Fibroblast of mammary gland (primary cell): ENCODE measurements around the gene SIKE1.
"Not testable (repeated sequence)": the region's sequence is repeated elsewhere in the genome, so short reads cannot be mapped to it uniquely, and the experiment has no call there.

ENCODE experiments used
- DNase-seq: peaks from one replicate; pipeline ENCODE4 v3.0.0-alpha.2; 2010; ENCODE audit warnings: low read depth
- H3K4me3 ChIP-seq: 2 replicates; pipeline ENCODE4 v1.5.1; 2011; ENCODE audit warnings: low read depth, mild to moderate bottlenecking, low read length, moderate library complexity; ENCODE audit not compliant: control insufficient read depth
- TF ChIP-seq, protein P1 (sequence below): conservative IDR thresholded peaks from 2 replicates; pipeline ENCODE4 v1.5.1; 2011; ENCODE audit warnings: low read depth, low read length, inconsistent platforms; ENCODE audit not compliant: control insufficient read depth, insufficient read depth

Gene SIKE1

DNA sequence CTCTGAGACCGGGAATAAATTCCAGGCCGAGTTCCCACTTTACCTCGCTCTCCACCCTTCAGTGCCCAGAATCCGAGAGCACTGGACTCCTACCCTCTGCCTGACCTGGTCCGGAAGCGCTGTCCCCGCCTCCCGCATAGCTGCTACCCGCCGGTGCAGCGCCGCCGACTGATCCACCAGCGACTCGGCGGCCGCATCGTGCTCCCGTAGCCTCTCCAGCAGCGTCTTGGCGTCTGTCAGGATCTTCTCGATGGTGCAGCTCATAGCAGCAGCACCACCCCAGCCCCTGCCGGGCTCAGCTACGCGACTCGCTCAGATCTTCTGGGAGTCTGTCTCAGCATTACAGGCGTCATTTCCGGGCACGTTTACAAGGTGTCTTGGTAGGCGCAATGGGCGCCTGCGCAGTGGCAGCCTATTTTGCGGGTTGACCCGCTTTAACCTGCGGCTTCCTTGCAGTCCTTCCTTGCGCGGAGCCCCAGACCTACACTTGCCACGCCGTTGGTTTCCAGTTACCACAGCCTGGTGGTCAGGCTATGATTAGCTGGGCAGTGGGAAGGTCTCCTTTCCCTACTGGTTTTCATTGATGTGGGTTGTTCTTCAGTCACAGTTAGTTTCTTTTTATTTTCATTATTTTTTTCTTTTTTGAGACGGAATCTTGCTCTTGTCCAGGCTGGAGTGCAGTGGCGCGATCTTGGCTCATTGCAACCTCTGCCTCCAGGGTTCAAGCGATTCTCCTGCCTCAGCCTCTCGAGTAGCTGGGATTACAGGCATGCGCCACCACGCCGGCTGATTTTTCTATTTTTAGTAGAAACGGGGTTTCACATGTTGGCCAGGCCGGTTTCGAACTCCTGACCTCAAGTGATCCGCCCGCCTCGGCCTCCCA, at the start of gene SIKE1:
Gene SIKE1 (minus strand): TSS at position 342 of the 883 bp plus-strand sequence. CDS start 78 bp downstream, at position 264.
- TF ChIP-seq, protein P1, sequence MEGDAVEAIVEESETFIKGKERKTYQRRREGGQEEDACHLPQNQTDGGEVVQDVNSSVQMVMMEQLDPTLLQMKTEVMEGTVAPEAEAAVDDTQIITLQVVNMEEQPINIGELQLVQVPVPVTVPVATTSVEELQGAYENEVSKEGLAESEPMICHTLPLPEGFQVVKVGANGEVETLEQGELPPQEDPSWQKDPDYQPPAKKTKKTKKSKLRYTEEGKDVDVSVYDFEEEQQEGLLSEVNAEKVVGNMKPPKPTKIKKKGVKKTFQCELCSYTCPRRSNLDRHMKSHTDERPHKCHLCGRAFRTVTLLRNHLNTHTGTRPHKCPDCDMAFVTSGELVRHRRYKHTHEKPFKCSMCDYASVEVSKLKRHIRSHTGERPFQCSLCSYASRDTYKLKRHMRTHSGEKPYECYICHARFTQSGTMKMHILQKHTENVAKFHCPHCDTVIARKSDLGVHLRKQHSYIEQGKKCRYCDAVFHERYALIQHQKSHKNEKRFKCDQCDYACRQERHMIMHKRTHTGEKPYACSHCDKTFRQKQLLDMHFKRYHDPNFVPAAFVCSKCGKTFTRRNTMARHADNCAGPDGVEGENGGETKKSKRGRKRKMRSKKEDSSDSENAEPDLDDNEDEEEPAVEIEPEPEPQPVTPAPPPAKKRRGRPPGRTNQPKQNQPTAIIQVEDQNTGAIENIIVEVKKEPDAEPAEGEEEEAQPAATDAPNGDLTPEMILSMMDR: no peak
- H3K4me3 ChIP-seq: peak within 1 kb of the TSS; percentile 98
- peak; percentile 91 for DNase-seq

DNA sequence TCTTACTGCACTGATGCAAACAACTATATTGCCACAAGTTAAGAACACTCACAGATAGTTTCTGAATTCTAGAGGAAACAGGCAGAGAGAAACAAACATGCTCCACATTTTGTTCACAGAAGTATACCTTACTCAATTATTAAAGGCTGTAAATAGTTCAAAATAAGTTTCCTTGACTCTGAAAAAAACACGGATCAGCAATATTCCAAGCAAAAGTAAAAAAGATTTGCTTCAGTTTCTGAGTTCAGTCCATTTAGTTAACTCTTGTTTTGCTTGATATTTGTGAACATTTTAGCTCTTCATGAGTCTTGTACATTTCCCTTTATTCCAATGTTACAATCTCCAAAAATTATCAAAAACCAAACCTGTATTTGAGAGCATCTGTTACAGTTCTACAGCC, 49.6 kb upstream of the SIKE1 start:
- not testable (repeated sequence) for DNase-seq, H3K4me3 ChIP-seq

DNA sequence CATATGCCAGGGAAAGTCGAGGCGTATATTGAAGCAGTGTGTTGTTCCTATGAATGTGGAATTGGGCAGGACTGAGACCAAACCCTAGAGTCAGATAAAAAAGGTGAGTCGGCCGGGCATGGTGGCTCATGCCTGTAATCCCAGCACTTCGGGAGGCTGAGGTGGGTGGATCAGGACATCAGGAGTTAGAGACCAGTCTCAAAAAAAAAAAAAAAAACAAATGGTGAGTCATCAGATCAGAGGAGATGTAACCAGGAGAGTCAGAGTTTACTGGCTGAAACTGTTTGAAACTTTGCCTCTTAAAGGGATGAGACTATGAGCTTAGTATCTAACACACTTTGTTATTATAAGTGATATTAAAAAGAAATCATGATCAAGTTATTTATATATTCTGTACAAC, 47.8 kb upstream of the SIKE1 start:
- peak; percentile 29 for DNase-seq
- TF ChIP-seq, protein P1: no peak
- no peak overlapping the region for H3K4me3 ChIP-seq

DNA sequence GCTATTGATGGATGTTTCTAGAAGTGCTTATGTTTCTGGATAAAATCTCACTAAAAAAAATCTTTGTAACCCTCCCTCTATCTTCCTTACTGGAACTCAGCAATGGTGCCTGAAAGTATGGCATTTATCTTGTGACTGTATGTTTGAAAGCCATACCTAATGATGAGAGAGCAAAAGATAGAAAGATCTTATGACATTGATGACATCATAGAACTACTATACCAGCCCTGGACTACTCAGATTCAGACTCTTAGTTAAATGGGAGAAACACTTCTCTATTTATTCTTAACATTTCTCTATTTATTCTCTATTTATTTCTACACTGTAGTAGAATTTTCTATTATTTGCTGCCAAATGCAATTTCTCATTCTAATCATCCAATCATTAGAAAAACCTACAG, 41.5 kb upstream of the SIKE1 start:
- no peak overlapping the region for H3K4me3 ChIP-seq
- DNase-seq: no peak
- TF ChIP-seq, protein P1: no peak

DNA sequence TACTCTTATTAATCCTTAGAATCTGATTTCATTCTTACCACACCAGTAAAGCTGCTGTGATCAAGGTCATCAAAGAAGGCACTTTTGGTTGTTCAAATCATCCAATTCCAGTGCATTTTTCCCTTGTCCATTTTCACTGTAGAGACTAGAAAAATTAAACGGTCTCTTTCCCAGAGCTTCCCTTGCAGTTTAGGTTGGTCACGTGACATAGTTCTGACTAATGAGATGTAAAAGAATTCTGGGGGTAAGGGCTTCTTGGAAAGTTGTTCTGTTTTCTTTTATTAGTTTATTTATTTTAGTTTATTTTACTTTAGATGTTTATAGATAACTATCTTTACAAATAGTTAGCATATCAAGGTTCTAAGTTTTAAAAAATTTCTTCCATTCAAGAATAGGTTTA, 39.9 kb upstream of the SIKE1 start:
- TF ChIP-seq, protein P1: no peak
- H3K4me3 ChIP-seq: no peak overlapping the region
- DNase-seq: no peak

DNA sequence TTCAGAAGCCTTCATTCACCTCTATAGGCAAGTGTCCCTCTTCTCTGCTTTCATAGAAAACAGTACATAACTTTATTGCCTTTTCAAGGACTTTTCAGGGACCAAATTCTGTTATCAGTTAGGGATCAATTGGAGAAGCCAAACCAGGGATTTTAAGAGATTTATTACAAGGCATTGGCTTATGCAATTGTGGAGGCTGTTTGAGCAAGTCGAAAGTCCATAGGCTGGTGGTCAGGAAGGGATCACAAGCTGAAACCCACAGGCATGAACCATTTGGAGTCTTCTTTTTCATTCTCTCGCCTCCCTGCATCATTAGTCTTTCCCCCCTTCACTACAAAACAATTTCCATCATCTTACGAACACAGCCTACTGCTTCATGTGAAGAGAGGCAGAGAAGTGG, 39.4 kb upstream of the SIKE1 start:
- H3K4me3 ChIP-seq: no peak overlapping the region
- no peak for DNase-seq
- TF ChIP-seq, protein P1: no peak

DNA sequence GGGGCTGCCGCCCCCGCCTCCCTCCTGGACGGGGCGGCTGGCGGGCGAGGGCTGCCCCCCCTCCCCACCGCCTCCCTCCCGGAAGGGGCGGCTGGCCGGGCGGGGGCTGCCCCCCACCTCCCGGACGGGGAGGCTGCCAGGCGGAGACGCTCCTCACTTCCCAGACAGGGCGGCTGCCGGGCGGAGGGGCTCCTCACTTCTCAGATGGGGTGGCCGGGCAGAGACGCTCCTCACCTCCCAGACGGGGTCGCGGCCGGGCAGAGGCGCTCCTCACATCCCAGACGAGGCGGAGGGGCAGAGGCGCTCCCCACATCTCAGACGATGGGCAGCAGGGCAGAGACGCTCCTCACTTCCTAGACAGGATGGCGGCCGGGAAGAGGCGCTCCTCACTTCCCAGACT, 24.0 kb upstream of the SIKE1 start:
- not testable (repeated sequence) for H3K4me3 ChIP-seq, DNase-seq

DNA sequence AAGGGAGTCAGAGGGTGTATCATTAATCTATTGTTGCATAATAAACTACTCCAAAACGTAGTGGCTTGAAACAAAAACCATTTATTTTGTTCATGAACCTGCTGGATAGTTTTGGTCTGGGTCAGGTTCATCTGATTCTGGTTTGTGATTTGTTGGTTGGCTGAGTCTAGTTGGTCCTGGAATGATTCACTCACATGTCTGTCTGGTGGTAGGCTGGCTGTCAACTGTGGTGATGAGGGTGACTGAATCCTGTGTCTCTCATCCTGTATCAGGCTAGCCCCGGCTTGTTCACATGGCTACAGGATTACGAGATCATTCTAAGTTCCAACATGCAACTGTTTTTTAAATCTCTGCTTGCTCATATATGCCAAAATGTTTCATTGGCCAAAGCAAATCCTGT, 22.5 kb upstream of the SIKE1 start:
- peak; percentile 13 for DNase-seq

More for the DNA sequence above, 22.5 kb upstream of the SIKE1 start:
- H3K4me3 ChIP-seq: no peak overlapping the region
- TF ChIP-seq, protein P1: no peak
